Right lobe of liver (tissue), 6 donors: ENCODE measurements around the gene PHIP. TPM values are rescaled to one million over a fixed set of nuclear protein-coding genes. Genes with fewer than 3 reads are reported as not detected.

Experiments
- ATAC-seq, 4 donors: fragments of 200-7000 bp; cut with Tn5 transposase; one replicate each; pipeline ENCODE4 v1.9.1; 2020; ENCODE audit warnings: mild to moderate bottlenecking in 4 of 4, moderate library complexity in 4 of 4
- DNase-seq, 3 donors: peaks; one replicate each; pipeline ENCODE4 v3.0.0-alpha.2; 2020
- H3K27ac ChIP-seq, 3 donors: fragments of 200-600 bp; one replicate each; pipeline ENCODE4 v1.8.0; 2022
- H3K27me3 ChIP-seq, 2 donors: fragments of 200-600 bp; one replicate each; pipeline ENCODE4 v1.8.0; 2022
- H3K36me3 ChIP-seq, 4 donors: fragments of 200-600 bp; sonication (generic) in 1 of 4; one replicate each; pipeline versions ENCODE4 v1.5.1 to v1.8.0; 2017 to 2022; ENCODE audit warnings: control low read depth in 1 of 4
- H3K4me1 ChIP-seq, 4 donors: fragments of 200-600 bp; sonication (generic) in 1 of 4; one replicate each; pipeline versions ENCODE4 v1.5.1 to v1.8.0; 2017 to 2022; ENCODE audit warnings: control low read depth in 1 of 4
- H3K4me3 ChIP-seq, 3 donors: fragments of 200-600 bp; one replicate each; pipeline ENCODE4 v1.8.0; 2022
- H3K9me3 ChIP-seq, 4 donors: fragments of 200-600 bp; sonication (generic) in 1 of 4; one replicate each; pipeline versions ENCODE4 v1.5.1 to v1.8.0; 2017 to 2022; ENCODE audit warnings: control low read depth in 1 of 4
- CTCF ChIP-seq, 4 donors: fragments of 200-600 bp in 3 of 4; fragments of 450-650 bp in 1 of 4; IDR thresholded peaks; one replicate each; pipeline versions ENCODE4 v1.5.1 to v1.8.0; 2016 to 2022; ENCODE audit warnings: antibody characterized with exemption in 4 of 4, mild to moderate bottlenecking in 2 of 4
- POLR2A ChIP-seq: fragments of 450-650 bp; IDR thresholded peaks from one replicate; pipeline ENCODE4 v1.6.1; 2017; ENCODE audit warnings: antibody characterized with exemption, mild to moderate bottlenecking
- WGBS: methylation state at CpG from one replicate; pipeline ENCODE4 v1.1.6; 2018; ENCODE audit warnings: low coverage, low lambda C conversion rate; ENCODE audit not compliant: insufficient coverage; ENCODE audit errors: missing lambda C conversion rate; 5-methylcytosine and 5-hydroxymethylcytosine counted together
- intact Hi-C, 2 donors: fragments of 100-400 bp; cut with DNase I; formaldehyde crosslinking; loops; one replicate each; pipeline versions ENCODE4 v1.11.2 to v1.14.1; 2022
- total RNA-seq, 6 experiments: library from RNA; depleted of rRNA in 2 of 6; stranded (reverse); fragments of >200 nt in 2 of 6; fragmentation: NEBNext Ultra II Directional in 3 of 6; extraction: Animal tissue kit (Norgen Biotek cat#: 25700) in 3 of 6; gene quantifications; one replicate each; pipeline versions ENCODE4 v1.1.0 to v1.2.4, GENCODE V29; 2016 to 2023
- donor health status: DM: no; HTN: yes; CAD: no.
- donor health status: DM: no; HTN: no; CAD: no.
- donor health status: DM: no; HTN: no; CAD: no.
- donor health status: DM: no; HTN: yes; CAD: no.
- donor health status: DM: no; HTN: yes; CAD: no.

The PHIP gene
- total RNA-seq, 6 experiments from 2014 or later: 5.0 to 7.8 (median 6.4) TPM

- H3K27ac ChIP-seq: no peak overlapping the region
- DNase-seq (no peak), ATAC-seq (no peak)
- H3K36me3 ChIP-seq: peaks cover 0 to 40% (median 24%) of the 10 kb centered on the region in 4 donors
- intact Hi-C loops: no loop called here
- TF ChIP-seq POLR2A (no peak), CTCF (IDR thresholded peaks at IDR 0.05) (no peak)
- H3K27me3 ChIP-seq: no peaks in the 10 kb centered on the region
- WGBS: 89% methylated on average over 3 of the region's 3 CpGs
- H3K4me1 ChIP-seq: no peaks in the 10 kb centered on the region
- no peaks in the 10 kb centered on the region for H3K9me3 ChIP-seq
- no peak overlapping the region for H3K4me3 ChIP-seq
Observed at GRCh38 chr6:78967191-78967590, 110.9 kb downstream of the PHIP start.

- peaks cover 0 to 45% (median 24%) of the 10 kb centered on the region in 4 donors for H3K36me3 ChIP-seq
- TF ChIP-seq POLR2A (no peak), CTCF (IDR thresholded peaks at IDR 0.05) (no peak)
- 74% methylated on average over 4 of the region's 4 CpGs for WGBS
- H3K27me3 ChIP-seq: no peaks in the 10 kb centered on the region
- intact Hi-C loops: no loop called here
- no peaks in the 10 kb centered on the region for H3K9me3 ChIP-seq
- DNase-seq (no peak), ATAC-seq (no peak)
- H3K4me3 ChIP-seq: no peak overlapping the region
- no peaks in the 10 kb centered on the region for H3K4me1 ChIP-seq
- no peak overlapping the region for H3K27ac ChIP-seq
Observed at GRCh38 chr6:78966542-78966941, 111.5 kb downstream of the PHIP start.

DNA sequence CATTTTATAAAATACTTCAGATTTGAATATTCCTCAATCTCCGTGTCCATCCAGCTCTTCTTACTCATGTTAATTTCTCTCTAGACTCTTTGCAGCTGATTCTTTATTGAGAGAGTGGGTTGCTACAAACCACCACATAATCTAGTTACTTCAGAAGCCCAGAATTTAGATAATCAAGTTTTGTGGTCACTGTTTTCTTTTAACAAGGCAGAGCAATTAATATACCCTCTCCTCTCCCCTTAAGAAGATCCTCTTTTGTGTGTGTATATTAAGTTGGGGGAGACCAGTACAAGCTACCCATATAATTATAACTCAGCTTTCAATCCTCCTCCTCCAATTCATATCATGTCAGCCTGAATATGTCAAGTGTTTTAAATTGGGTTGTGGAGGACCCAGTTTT is 115.6 kb downstream of the PHIP start:
- no peaks in the 10 kb centered on the region for H3K4me1 ChIP-seq
- no peaks in the 10 kb centered on the region for H3K9me3 ChIP-seq
- ATAC-seq (no peak), DNase-seq (no peak)
- H3K27ac ChIP-seq: no peak overlapping the region
- no peaks in the 10 kb centered on the region for H3K27me3 ChIP-seq
- peaks cover 0 to 40% (median 13%) of the 10 kb centered on the region in 4 donors for H3K36me3 ChIP-seq
- no peak for TF ChIP-seq POLR2A
- H3K4me3 ChIP-seq: no peak overlapping the region
- intact Hi-C loops: no loop called here
- 100% methylated on average over 1 of the region's 1 CpG for WGBS

GRCh38 chr6:78954740-78955139 is 123.3 kb downstream of the PHIP start:
- H3K4me1 ChIP-seq: no peaks in the 10 kb centered on the region
- peaks cover 0 to 33% (median 21%) of the 10 kb centered on the region in 4 donors for H3K36me3 ChIP-seq
- no peak for DNase-seq
- TF ChIP-seq POLR2A: no peak
- TF ChIP-seq CTCF (IDR thresholded peaks at IDR 0.05): no peak
- intact Hi-C loops: no loop called here
- H3K27ac ChIP-seq: no peak overlapping the region
- H3K27me3 ChIP-seq: no peaks in the 10 kb centered on the region
- no peak overlapping the region for H3K4me3 ChIP-seq
- 91% methylated on average over 4 of the region's 4 CpGs for whole genome bisulfite sequencing
- ATAC-seq: no peak
- no peaks in the 10 kb centered on the region for H3K9me3 ChIP-seq

GRCh38 chr6:78953798-78954197 is 124.3 kb downstream of the PHIP start:
- intact Hi-C loops: no loop called here
- H3K4me1 ChIP-seq: no peaks in the 10 kb centered on the region
- 96% methylated on average over 8 of the region's 8 CpGs for WGBS
- no peaks in the 10 kb centered on the region for H3K27me3 ChIP-seq
- H3K36me3 ChIP-seq: peaks cover 0 to 33% (median 22%) of the 10 kb centered on the region in 4 donors
- DNase-seq: no peak
- ATAC-seq: no peak
- no peak overlapping the region for H3K4me3 ChIP-seq
- H3K9me3 ChIP-seq: no peaks in the 10 kb centered on the region
- TF ChIP-seq CTCF (IDR thresholded peaks at IDR 0.05): no peak
- no peak for TF ChIP-seq POLR2A
- H3K27ac ChIP-seq: no peak overlapping the region
